ENCODE results near the gene PNMA8A. TPM values are rescaled to one million over a fixed set of nuclear protein-coding genes. Genes with fewer than 3 reads are reported as not detected.
"Not testable (repeated sequence)": the region's sequence is repeated elsewhere in the genome, so short reads cannot be mapped to it uniquely, and the experiment has no call there.

Gene PNMA8A
- total RNA-seq, 2 experiments from 2014 or later: not detected

- H3K4me1 Mint-ChIP-seq: no peaks in the 10 kb centered on the region
- H3K27ac Mint-ChIP-seq: no peak overlapping the region
- peaks cover 8% of the 10 kb centered on the region for H3K9me3 Mint-ChIP-seq (ENCODE audit: low read depth)
- no peak overlapping the region for H3K4me3 Mint-ChIP-seq
- H3K36me3 Mint-ChIP-seq (ENCODE audit: low read depth): peaks cover 3% of the 10 kb centered on the region
- DNase-seq: no peak
- intact Hi-C loops (cut with DNase I, micrococcal nuclease): no loop called here
- CTCF ChIA-PET: interaction anchor here (0.6 kb wide), 2 partner anchors 44 to 78 kb away, joined by 3 read pairs; no protein-coding TSS in a partner anchor
- ATAC-seq: no peak
- H3K27me3 Mint-ChIP-seq: peaks cover 14% of the 10 kb centered on the region
- POLR2A ChIA-PET: no interaction called here
Measured at GRCh38 chr19:46446021-46446420, 25.3 kb downstream of the PNMA8A start.

- CTCF ChIA-PET: no interaction called here
- POLR2A ChIA-PET: no interaction called here
- DNase-seq: no peak
Measured at GRCh38 chr19:46442808-46443450, 28.4 kb downstream of the PNMA8A start.

GRCh38 chr19:46441866-46442265 lies 29.5 kb downstream of the PNMA8A start:
- POLR2A ChIA-PET: no interaction called here
- Mint-ChIP-seq H3K4me3 (no peak overlapping the region), H3K4me1 (no peaks in the 10 kb centered on the region), H3K27ac (no peak overlapping the region), H3K36me3 (ENCODE audit: low read depth) (no peaks in the 10 kb centered on the region), H3K27me3 (peaks cover 8% of the 10 kb centered on the region), H3K9me3 (ENCODE audit: low read depth) (no peaks in the 10 kb centered on the region)
- CTCF ChIA-PET: no interaction called here
- DNase-seq (no peak), ATAC-seq (no peak)
- intact Hi-C loops (cut with DNase I, micrococcal nuclease): no loop called here

More at GRCh38 chr19:46442808-46443450, 28.4 kb downstream of the PNMA8A start:
- no peaks in the 10 kb centered on the region for H3K9me3 Mint-ChIP-seq (ENCODE audit: low read depth)
- intact Hi-C loops (cut with DNase I, micrococcal nuclease): no loop called here
- no peaks in the 10 kb centered on the region for H3K4me1 Mint-ChIP-seq
- H3K27ac Mint-ChIP-seq: no peak overlapping the region
- H3K4me3 Mint-ChIP-seq: no peak overlapping the region
- H3K36me3 Mint-ChIP-seq (ENCODE audit: low read depth): no peaks in the 10 kb centered on the region
- H3K27me3 Mint-ChIP-seq: peaks cover 8% of the 10 kb centered on the region
- no peak for ATAC-seq

- H3K4me1 Mint-ChIP-seq; H3K9me3 Mint-ChIP-seq (ENCODE audit: low read depth); DNase-seq; H3K27ac Mint-ChIP-seq; H3K36me3 Mint-ChIP-seq (ENCODE audit: low read depth); intact Hi-C loops (cut with DNase I, micrococcal nuclease); H3K4me3 Mint-ChIP-seq; POLR2A ChIA-PET; ATAC-seq: not testable (repeated sequence)
- CTCF ChIA-PET: interaction anchor here (0.6 kb wide), 1 partner anchor 286 kb away, joined by 3 read pairs; no protein-coding TSS in a partner anchor
- peaks cover 29% of the 10 kb centered on the region for H3K27me3 Mint-ChIP-seq
Measured at GRCh38 chr19:46435689-46436088, 35.7 kb downstream of the PNMA8A start.

- H3K27ac Mint-ChIP-seq: no peak overlapping the region
- no peak overlapping the region for H3K4me3 Mint-ChIP-seq
- peaks cover 34% of the 10 kb centered on the region for H3K27me3 Mint-ChIP-seq
- H3K36me3 Mint-ChIP-seq (ENCODE audit: low read depth): no peaks in the 10 kb centered on the region
- POLR2A ChIA-PET: no interaction called here
- H3K9me3 Mint-ChIP-seq (ENCODE audit: low read depth): no peaks in the 10 kb centered on the region
- no peaks in the 10 kb centered on the region for H3K4me1 Mint-ChIP-seq
- no peak for ATAC-seq
- intact Hi-C loops (cut with DNase I, micrococcal nuclease): no loop called here
- DNase-seq: no peak
- CTCF ChIA-PET: interaction anchor here (0.7 kb wide), 1 partner anchor 94 kb away, joined by 3 read pairs; no protein-coding TSS in a partner anchor
Measured at GRCh38 chr19:46435009-46435408, 36.4 kb downstream of the PNMA8A start.

GRCh38 chr19:46433470-46433869 lies 37.9 kb downstream of the PNMA8A start:
- H3K4me1 Mint-ChIP-seq; intact Hi-C loops (cut with DNase I, micrococcal nuclease); H3K27ac Mint-ChIP-seq; CTCF ChIA-PET; DNase-seq; H3K36me3 Mint-ChIP-seq (ENCODE audit: low read depth); H3K9me3 Mint-ChIP-seq (ENCODE audit: low read depth); POLR2A ChIA-PET; ATAC-seq; H3K4me3 Mint-ChIP-seq: not testable (repeated sequence)
- peaks cover 49% of the 10 kb centered on the region for H3K27me3 Mint-ChIP-seq

GRCh38 chr19:46431824-46432223 lies 39.5 kb downstream of the PNMA8A start:
- ATAC-seq: no peak
- Mint-ChIP-seq H3K27me3 (peaks cover 62% of the 10 kb centered on the region), H3K4me1 (peaks cover 19% of the 10 kb centered on the region), H3K36me3 (ENCODE audit: low read depth) (no peaks in the 10 kb centered on the region), H3K9me3 (ENCODE audit: low read depth) (no peaks in the 10 kb centered on the region), H3K27ac (no peak overlapping the region), H3K4me3 (no peak overlapping the region)
- intact Hi-C loops (cut with DNase I, micrococcal nuclease): no loop called here
- ChIA-PET CTCF (interaction anchor here (0.6 to 1.0 kb wide), 4 partner anchors 13 to 46 kb away, joined by 3 read pairs; no protein-coding TSS in a partner anchor), POLR2A (no interaction called here)
- peak; percentile 24 for DNase-seq

GRCh38 chr19:46429999-46430398 lies 41.4 kb downstream of the PNMA8A start:
- CTCF ChIA-PET: interaction anchor here (0.6 kb wide), 2 partner anchors 57 to 65 kb away, joined by 3 read pairs; no protein-coding TSS in a partner anchor
- peaks cover 69% of the 10 kb centered on the region for H3K27me3 Mint-ChIP-seq
- intact Hi-C loops (cut with DNase I, micrococcal nuclease): no loop called here
- H3K36me3 Mint-ChIP-seq (ENCODE audit: low read depth): no peaks in the 10 kb centered on the region
- peaks cover 27% of the 10 kb centered on the region for H3K4me1 Mint-ChIP-seq
- ATAC-seq (no peak), DNase-seq (no peak)
- H3K27ac Mint-ChIP-seq: no peak overlapping the region
- H3K9me3 Mint-ChIP-seq (ENCODE audit: low read depth): no peaks in the 10 kb centered on the region
- no peak overlapping the region for H3K4me3 Mint-ChIP-seq
- POLR2A ChIA-PET: no interaction called here

GRCh38 chr19:46428239-46429135 lies 42.9 kb downstream of the PNMA8A start, which contains the start of gene PNMA8C:
Gene PNMA8C, minus strand, starts transcription at chr19:46428936. Its CDS starts 577 bp downstream, at chr19:46428359.
- ChIA-PET POLR2A (no interaction called here), CTCF (no interaction called here)
- DNase-seq (peak; percentile 75), ATAC-seq (peak; percentile 32)
- intact Hi-C loops (cut with DNase I, micrococcal nuclease): no loop called here
- peak within 1 kb of the TSS; percentile 41 for H3K4me3 Mint-ChIP-seq
- no peaks in the 10 kb centered on the region for H3K36me3 Mint-ChIP-seq (ENCODE audit: low read depth)
- H3K9me3 Mint-ChIP-seq (ENCODE audit: low read depth): no peaks in the 10 kb centered on the region
- H3K27ac Mint-ChIP-seq: no peak within 1 kb of the TSS
- peaks cover 69% of the 10 kb centered on the region for H3K27me3 Mint-ChIP-seq
- peaks cover 27% of the 10 kb centered on the region for H3K4me1 Mint-ChIP-seq

- no peak for DNase-seq
- Mint-ChIP-seq H3K27me3 (peaks cover 75% of the 10 kb centered on the region), H3K4me1 (peaks cover 27% of the 10 kb centered on the region), H3K36me3 (ENCODE audit: low read depth) (no peaks in the 10 kb centered on the region), H3K27ac (no peak overlapping the region), H3K4me3 (no peak overlapping the region), H3K9me3 (ENCODE audit: low read depth) (no peaks in the 10 kb centered on the region)
- no peak for ATAC-seq
- intact Hi-C loops (cut with DNase I, micrococcal nuclease): loop anchor here in 1 of 2 experiments (2.0 kb wide), 2 partner anchors 39 to 313 kb away; no protein-coding TSS in a partner anchor
- ChIA-PET CTCF (interaction anchor here (0.6 to 1.2 kb wide), 2 partner anchors 33 to 315 kb away, joined by 3 read pairs; no protein-coding TSS in a partner anchor), POLR2A (interaction anchor here (0.6 kb wide), 1 partner anchor 78 kb away, joined by 7 read pairs; no protein-coding TSS in a partner anchor)
Measured at GRCh38 chr19:46427518-46428045, 43.8 kb downstream of the PNMA8A start.

GRCh38 chr19:46426506-46427162 lies 44.7 kb downstream of the PNMA8A start:
- POLR2A ChIA-PET: interaction anchor here (0.6 kb wide), 1 partner anchor 77 kb away, joined by 7 read pairs; no protein-coding TSS in a partner anchor
- Mint-ChIP-seq H3K27me3 (peaks cover 73% of the 10 kb centered on the region), H3K36me3 (ENCODE audit: low read depth) (no peaks in the 10 kb centered on the region), H3K4me1 (peaks cover 27% of the 10 kb centered on the region), H3K4me3 (peak overlapping the region; percentile 57), H3K9me3 (ENCODE audit: low read depth) (no peaks in the 10 kb centered on the region), H3K27ac (no peak overlapping the region)
- intact Hi-C loops (cut with DNase I, micrococcal nuclease): loop anchor here in 1 of 2 experiments (2.0 kb wide), 2 partner anchors 40 to 312 kb away; no protein-coding TSS in a partner anchor
- CTCF ChIA-PET: interaction anchor here (0.6 to 1.2 kb wide), 4 partner anchors 32 to 1620 kb away, joined by 3 read pairs; no protein-coding TSS in a partner anchor
- DNase-seq (peak; percentile 76), ATAC-seq (peak; percentile 79)

Data from activated CD4-positive, alpha-beta T cell treated with anti-CD3 and anti-CD28 coated beads for 36 hours (primary cell).